ENCODE data around the gene EXOC4. TPM values are rescaled to one million over a fixed set of nuclear protein-coding genes. Genes with fewer than 3 reads are reported as not detected.

EXOC4 gene
- total RNA-seq, 1 donor from 2014 or later, result 103 TPM

DNA sequence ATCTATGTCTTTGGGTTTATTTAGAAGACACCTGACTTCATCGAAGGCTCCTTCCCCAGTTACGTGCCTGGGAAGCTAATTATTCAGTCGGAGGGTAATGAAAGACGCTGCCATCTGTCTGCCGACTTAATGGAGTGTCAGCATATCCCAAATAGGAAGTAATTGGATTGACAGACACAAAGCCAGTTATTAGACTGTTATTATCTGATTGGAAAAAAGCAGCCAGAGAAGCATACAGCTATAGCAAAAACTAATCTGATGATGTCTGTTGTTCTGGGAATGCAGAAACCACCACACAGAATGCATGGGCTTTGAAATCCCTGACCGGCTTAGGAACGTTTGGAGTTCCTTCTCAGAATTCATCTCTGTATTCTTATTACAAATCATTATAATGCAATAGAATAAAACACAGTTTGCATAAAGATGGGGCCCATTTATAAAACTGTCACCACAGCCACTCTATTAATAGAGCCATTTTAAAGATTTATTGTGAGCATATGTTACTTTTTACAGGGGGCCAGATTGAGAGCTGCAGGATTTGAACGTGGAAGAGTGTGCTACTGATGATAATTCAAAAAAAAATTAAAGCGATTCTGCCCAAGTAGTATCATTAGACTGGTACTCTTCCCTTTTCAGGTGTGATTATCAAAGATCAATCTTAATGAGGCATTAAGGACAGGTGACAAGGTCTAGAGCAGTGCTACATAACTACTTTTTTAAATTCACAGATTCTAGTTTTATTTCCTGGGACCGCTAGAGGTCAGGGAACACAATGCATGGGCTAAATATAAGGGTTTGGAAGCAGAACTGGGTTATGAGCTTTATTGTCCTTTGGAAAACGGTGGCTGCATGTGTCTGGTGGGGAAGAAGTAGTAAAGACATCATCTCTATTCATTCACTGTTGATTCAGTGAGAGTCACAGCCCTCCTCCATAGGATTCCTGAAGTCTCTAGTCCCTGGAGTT, 544.2 kb downstream of the EXOC4 start:
- no peaks in the 10 kb centered on the region for H3K9me3 Mint-ChIP-seq
- ChIA-PET CTCF (no interaction called here), POLR2A (no interaction called here)
- DNase-seq, result no peak
- no peaks in the 10 kb centered on the region for H3K27me3 Mint-ChIP-seq
- ATAC-seq (ENCODE audit: low read depth), result no peak
- H3K4me1 Mint-ChIP-seq, result no peaks in the 10 kb centered on the region
- H3K27ac Mint-ChIP-seq, result no peak overlapping the region
- intact Hi-C loops (cut with micrococcal nuclease), result no loop called here
- TF ChIP-seq, protein P1, sequence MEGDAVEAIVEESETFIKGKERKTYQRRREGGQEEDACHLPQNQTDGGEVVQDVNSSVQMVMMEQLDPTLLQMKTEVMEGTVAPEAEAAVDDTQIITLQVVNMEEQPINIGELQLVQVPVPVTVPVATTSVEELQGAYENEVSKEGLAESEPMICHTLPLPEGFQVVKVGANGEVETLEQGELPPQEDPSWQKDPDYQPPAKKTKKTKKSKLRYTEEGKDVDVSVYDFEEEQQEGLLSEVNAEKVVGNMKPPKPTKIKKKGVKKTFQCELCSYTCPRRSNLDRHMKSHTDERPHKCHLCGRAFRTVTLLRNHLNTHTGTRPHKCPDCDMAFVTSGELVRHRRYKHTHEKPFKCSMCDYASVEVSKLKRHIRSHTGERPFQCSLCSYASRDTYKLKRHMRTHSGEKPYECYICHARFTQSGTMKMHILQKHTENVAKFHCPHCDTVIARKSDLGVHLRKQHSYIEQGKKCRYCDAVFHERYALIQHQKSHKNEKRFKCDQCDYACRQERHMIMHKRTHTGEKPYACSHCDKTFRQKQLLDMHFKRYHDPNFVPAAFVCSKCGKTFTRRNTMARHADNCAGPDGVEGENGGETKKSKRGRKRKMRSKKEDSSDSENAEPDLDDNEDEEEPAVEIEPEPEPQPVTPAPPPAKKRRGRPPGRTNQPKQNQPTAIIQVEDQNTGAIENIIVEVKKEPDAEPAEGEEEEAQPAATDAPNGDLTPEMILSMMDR (IDR thresholded peaks at IDR 0.05), result no peak
- no peak overlapping the region for H3K4me3 Mint-ChIP-seq
- H3K36me3 Mint-ChIP-seq (ENCODE audit: low read depth), result peaks cover 5% of the 10 kb centered on the region

DNA sequence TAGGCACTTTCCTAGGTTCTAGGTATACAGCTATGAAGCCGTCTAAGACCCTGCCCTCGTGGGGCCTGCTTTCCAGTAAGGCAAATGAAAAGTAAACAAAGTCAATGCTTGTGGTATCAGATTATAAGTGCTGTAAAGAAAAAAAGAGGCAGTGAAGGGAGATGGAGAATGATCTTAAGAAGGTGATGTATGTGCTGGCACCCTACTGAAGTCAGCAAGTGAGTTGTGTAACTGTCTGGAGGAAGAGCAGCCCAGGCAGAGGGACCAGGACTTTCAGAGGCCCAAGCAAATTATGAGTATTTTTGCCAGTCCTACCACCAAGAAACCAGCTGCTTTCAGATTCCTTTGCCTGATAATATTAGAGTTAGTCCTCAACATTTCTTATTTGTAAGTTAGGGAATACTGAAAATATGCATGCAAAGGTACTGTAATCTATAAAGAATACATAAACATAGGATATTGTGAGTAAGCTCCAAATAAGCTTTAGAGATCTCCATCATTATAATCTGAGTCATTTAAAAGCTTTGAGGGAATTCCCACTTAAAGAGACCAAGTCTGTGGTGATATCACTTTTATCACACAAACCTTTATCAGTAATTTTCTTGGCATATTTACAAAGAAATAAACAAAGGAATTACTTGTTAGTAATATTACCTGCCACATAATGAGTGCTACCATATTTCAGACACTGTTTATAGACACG, 545.1 kb downstream of the EXOC4 start:
- Mint-ChIP-seq H3K4me1 (no peaks in the 10 kb centered on the region), H3K4me3 (no peak overlapping the region), H3K27ac (no peak overlapping the region), H3K36me3 (ENCODE audit: low read depth) (peaks cover 3% of the 10 kb centered on the region), H3K27me3 (no peaks in the 10 kb centered on the region), H3K9me3 (no peaks in the 10 kb centered on the region)
- ATAC-seq (ENCODE audit: low read depth), result no peak
- no peak for DNase-seq
- POLR2A ChIA-PET, result no interaction called here
- intact Hi-C loops (cut with micrococcal nuclease), result no loop called here
- CTCF ChIA-PET, result no interaction called here
- TF ChIP-seq, protein P1 (IDR thresholded peaks at IDR 0.05), result no peak

DNA sequence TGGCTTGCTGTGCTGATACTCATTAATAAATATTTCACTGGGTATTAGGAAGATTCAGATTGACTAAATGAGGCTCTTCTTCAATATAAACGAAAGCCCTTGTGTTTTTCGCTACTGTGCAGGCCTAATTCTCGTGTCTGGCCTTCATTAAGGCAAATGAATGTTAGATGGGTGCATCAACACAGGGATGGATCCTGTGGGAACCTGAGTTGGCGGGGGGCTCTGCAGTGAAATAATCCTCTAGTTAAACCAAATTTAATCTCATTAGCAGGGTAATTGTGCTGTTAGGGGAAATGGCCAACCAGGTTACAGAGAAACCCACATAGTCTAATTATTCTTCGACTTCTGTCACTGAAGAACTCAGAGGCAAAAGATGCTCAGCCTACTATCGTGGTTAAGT, 548.5 kb downstream of the EXOC4 start:
- DNase-seq (no peak), ATAC-seq (ENCODE audit: low read depth) (no peak)
- H3K27ac Mint-ChIP-seq, result no peak overlapping the region
- ChIA-PET CTCF (no interaction called here), POLR2A (no interaction called here)
- no peaks in the 10 kb centered on the region for H3K36me3 Mint-ChIP-seq (ENCODE audit: low read depth)
- no peak overlapping the region for H3K4me3 Mint-ChIP-seq
- intact Hi-C loops (cut with micrococcal nuclease), result no loop called here
- TF ChIP-seq, protein P1 (IDR thresholded peaks at IDR 0.05), result no peak
- H3K9me3 Mint-ChIP-seq, result no peaks in the 10 kb centered on the region
- no peaks in the 10 kb centered on the region for H3K27me3 Mint-ChIP-seq
- H3K4me1 Mint-ChIP-seq, result no peaks in the 10 kb centered on the region

DNA sequence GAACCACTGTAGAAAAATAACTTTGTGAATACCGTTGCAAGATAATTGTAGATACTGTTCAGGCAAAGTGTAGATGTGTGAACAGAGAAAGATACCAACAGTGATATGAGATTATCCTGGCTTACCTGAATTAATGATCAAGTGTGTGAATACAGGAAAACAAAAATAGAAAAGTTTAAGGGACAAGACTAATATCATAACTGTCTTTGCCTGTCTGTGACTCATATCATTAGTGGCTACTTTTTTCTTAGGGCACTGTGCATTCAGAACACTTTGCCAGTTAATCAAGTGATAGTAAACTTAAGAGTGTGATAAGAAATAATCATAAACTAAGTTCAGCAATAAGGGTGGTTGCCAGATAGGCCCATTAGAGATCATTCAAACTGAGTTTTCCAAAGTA, 551.2 kb downstream of the EXOC4 start:
- POLR2A ChIA-PET, result no interaction called here
- CTCF ChIA-PET, result no interaction called here
- TF ChIP-seq, protein P1 (IDR thresholded peaks at IDR 0.05), result no peak
- no peak overlapping the region for H3K27ac Mint-ChIP-seq
- H3K4me1 Mint-ChIP-seq, result no peaks in the 10 kb centered on the region
- H3K36me3 Mint-ChIP-seq (ENCODE audit: low read depth), result no peaks in the 10 kb centered on the region
- intact Hi-C loops (cut with micrococcal nuclease), result no loop called here
- no peaks in the 10 kb centered on the region for H3K9me3 Mint-ChIP-seq
- H3K4me3 Mint-ChIP-seq, result no peak overlapping the region
- ATAC-seq (ENCODE audit: low read depth) (no peak), DNase-seq (no peak)
- no peaks in the 10 kb centered on the region for H3K27me3 Mint-ChIP-seq

DNA sequence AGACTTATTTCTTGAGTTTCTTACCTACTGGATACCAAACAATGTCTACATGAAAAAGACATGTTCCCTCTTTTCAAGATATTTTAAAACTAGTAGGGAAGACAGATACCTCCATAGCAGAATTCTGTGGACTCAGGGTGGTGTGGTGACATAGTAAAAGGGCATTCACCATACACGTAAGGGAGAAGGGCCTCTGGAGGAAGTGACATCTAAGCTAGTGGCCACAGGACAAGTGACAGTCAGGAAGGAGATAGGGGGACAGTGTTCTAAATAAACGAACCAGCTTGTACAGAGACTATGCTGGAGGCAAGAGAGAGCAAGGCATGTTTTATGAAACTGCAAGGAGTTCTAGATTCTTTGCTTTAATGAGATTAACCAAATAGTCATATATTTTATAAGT, 552.5 kb downstream of the EXOC4 start:
- H3K27ac Mint-ChIP-seq, result no peak overlapping the region
- ChIA-PET CTCF (no interaction called here), POLR2A (no interaction called here)
- DNase-seq, result no peak
- H3K27me3 Mint-ChIP-seq, result no peaks in the 10 kb centered on the region
- no peaks in the 10 kb centered on the region for H3K36me3 Mint-ChIP-seq (ENCODE audit: low read depth)
- H3K9me3 Mint-ChIP-seq, result no peaks in the 10 kb centered on the region
- ATAC-seq (ENCODE audit: low read depth), result no peak
- no peak overlapping the region for H3K4me3 Mint-ChIP-seq
- TF ChIP-seq, protein P1 (IDR thresholded peaks at IDR 0.05), result no peak
- H3K4me1 Mint-ChIP-seq, result no peaks in the 10 kb centered on the region
- intact Hi-C loops (cut with micrococcal nuclease), result no loop called here

Measured in activated B cell treated with CpG ODN at 0.5 μM for 24 hours (primary cell).